Thymus (tissue), 11 donors: Measurements from ENCODE around the gene MAPRE2. TPM values are rescaled to one million over a fixed set of nuclear protein-coding genes. Genes with fewer than 3 reads are reported as not detected.

Experiments
- DNase-seq, 9 donors: peaks; one replicate each; pipeline ENCODE4 v3.0.0-alpha.2; 2013; ENCODE audit warnings: low spot score in 9 of 9, low read depth in 6 of 9, missing footprints in 1 of 9
- H3K27ac ChIP-seq, 2 donors: one replicate each; pipeline ENCODE4 v1.5.1; 2013; ENCODE audit warnings: control low read depth in 1 of 2, low read depth in 1 of 2, low read length in 1 of 2, mild to moderate bottlenecking in 1 of 2, moderate library complexity in 1 of 2
- H3K27me3 ChIP-seq, 2 donors: one replicate each; pipeline ENCODE4 v1.5.1; 2013; ENCODE audit warnings: low read length in 1 of 2; ENCODE audit not compliant: control insufficient read depth in 2 of 2, insufficient read depth in 1 of 2
- H3K36me3 ChIP-seq, 2 donors: one replicate each; pipeline ENCODE4 v1.5.1; 2013; ENCODE audit warnings: low read length in 1 of 2, mild to moderate bottlenecking in 1 of 2, moderate library complexity in 1 of 2; ENCODE audit not compliant: control insufficient read depth in 2 of 2, insufficient read depth in 2 of 2
- H3K4me1 ChIP-seq, 2 donors: one replicate each; pipeline ENCODE4 v1.5.1; 2013; ENCODE audit warnings: low read length in 2 of 2; ENCODE audit not compliant: control insufficient read depth in 2 of 2, insufficient read depth in 2 of 2
- H3K4me3 ChIP-seq, 2 donors: one replicate each; pipeline ENCODE4 v1.5.1; 2013; ENCODE audit warnings: low read length in 2 of 2, control low read depth in 1 of 2, mild to moderate bottlenecking in 1 of 2
- H3K9me3 ChIP-seq, 2 donors: one replicate each; pipeline ENCODE4 v1.5.1; 2013; ENCODE audit warnings: low read length in 1 of 2, mild to moderate bottlenecking in 1 of 2; ENCODE audit not compliant: control insufficient read depth in 2 of 2, insufficient read depth in 1 of 2
- WGBS: extraction: QIAGEN DNeasy Blood & Tissue Kit; methylation state at CpG from one replicate; pipeline ENCODE4 v1.1.7; 2013; 5-methylcytosine and 5-hydroxymethylcytosine counted together
- polyA plus RNA-seq: library from polyadenylated mRNA; stranded (reverse); fragments of 200-250 nt; gene quantifications from one replicate; pipeline ENCODE4 v1.2.3, GENCODE V29; 2013
- total RNA-seq: library from RNA; stranded (reverse); fragments of 120-200 nt; gene quantifications from one replicate; pipeline ENCODE4 v1.2.4, GENCODE V29; 2013
- donor health status: healthy.

The MAPRE2 gene
- total and polyA plus RNA-seq, 2 donors = 41.2 to 55.2 TPM

GRCh38 chr18:35117372-35117771 is 76.2 kb downstream of the MAPRE2 start:
- Histone ChIP-seq H3K36me3 (peaks cover 0 to 5% of the 10 kb centered on the region in 2 donors), H3K4me3 (no peak overlapping the region), H3K27ac (no peak overlapping the region), H3K4me1 (peaks cover 10 to 13% of the 10 kb centered on the region in 2 donors), H3K27me3 (no peaks in the 10 kb centered on the region), H3K9me3 (no peaks in the 10 kb centered on the region)
- DNase-seq = no peak
- WGBS = 52% methylated on average over 6 of the region's 6 CpGs

GRCh38 chr18:35117951-35118411 is 76.8 kb downstream of the MAPRE2 start:
- peaks cover 0 to 5% of the 10 kb centered on the region in 2 donors for H3K9me3 ChIP-seq
- peaks cover 0 to 8% of the 10 kb centered on the region in 2 donors for H3K36me3 ChIP-seq
- no peaks in the 10 kb centered on the region for H3K27me3 ChIP-seq
- DNase-seq = no peak
- 97% methylated on average over 7 of the region's 7 CpGs for WGBS
- H3K4me3 ChIP-seq = no peak overlapping the region
- H3K27ac ChIP-seq = no peak overlapping the region
- H3K4me1 ChIP-seq = peaks cover 12 to 19% of the 10 kb centered on the region in 2 donors

- H3K9me3 ChIP-seq = peaks cover 0 to 5% of the 10 kb centered on the region in 2 donors
Observed at GRCh38 chr18:35118641-35119040, 77.4 kb downstream of the MAPRE2 start.

GRCh38 chr18:35121038-35121437 is 79.8 kb downstream of the MAPRE2 start:
- Histone ChIP-seq H3K4me3 (no peak overlapping the region), H3K4me1 (peaks cover 21 to 39% of the 10 kb centered on the region in 2 donors), H3K27ac (no peak overlapping the region), H3K27me3 (no peaks in the 10 kb centered on the region), H3K9me3 (peaks cover 0 to 5% of the 10 kb centered on the region in 2 donors), H3K36me3 (peaks cover 8 to 9% of the 10 kb centered on the region in 2 donors)
- WGBS = 97% methylated on average over 3 of the region's 3 CpGs
- no peak for DNase-seq

More at GRCh38 chr18:35118641-35119040, 77.4 kb downstream of the MAPRE2 start:
- WGBS = 98% methylated on average over 3 of the region's 3 CpGs
- peaks cover 16 to 25% of the 10 kb centered on the region in 2 donors for H3K4me1 ChIP-seq
- H3K4me3 ChIP-seq = no peak overlapping the region
- H3K27me3 ChIP-seq = no peaks in the 10 kb centered on the region
- no peak overlapping the region for H3K27ac ChIP-seq
- H3K36me3 ChIP-seq = peaks cover 0 to 8% of the 10 kb centered on the region in 2 donors
- no peak for DNase-seq

- Histone ChIP-seq H3K9me3 (peaks cover 0 to 5% of the 10 kb centered on the region in 2 donors), H3K27ac (no peak overlapping the region), H3K4me1 (peaks cover 16 to 39% of the 10 kb centered on the region in 2 donors), H3K36me3 (peaks cover 8 to 9% of the 10 kb centered on the region in 2 donors), H3K27me3 (no peaks in the 10 kb centered on the region), H3K4me3 (no peak overlapping the region)
- WGBS = 99% methylated on average over 1 of the region's 1 CpG
- DNase-seq = no peak
Observed at GRCh38 chr18:35121531-35121930, 80.3 kb downstream of the MAPRE2 start.

GRCh38 chr18:35122586-35123224 is 81.5 kb downstream of the MAPRE2 start:
- peaks cover 15 to 31% of the 10 kb centered on the region in 2 donors for H3K4me1 ChIP-seq
- H3K9me3 ChIP-seq = peaks cover 0 to 5% of the 10 kb centered on the region in 2 donors
- H3K36me3 ChIP-seq = peaks cover 16 to 21% of the 10 kb centered on the region in 2 donors
- no peaks in the 10 kb centered on the region for H3K27me3 ChIP-seq
- H3K27ac ChIP-seq = peak overlapping the region in 1 of 2 donors; percentile 25
- WGBS = 43% methylated on average over 15 of the region's 15 CpGs
- peak in 1 of 9 donors; percentile 46 for DNase-seq
- no peak overlapping the region for H3K4me3 ChIP-seq

- Histone ChIP-seq H3K9me3 (peaks cover 0 to 5% of the 10 kb centered on the region in 2 donors), H3K27ac (no peak overlapping the region), H3K4me1 (peaks cover 15 to 26% of the 10 kb centered on the region in 2 donors), H3K27me3 (no peaks in the 10 kb centered on the region), H3K4me3 (no peak overlapping the region), H3K36me3 (peaks cover 19 to 32% of the 10 kb centered on the region in 2 donors)
- no peak for DNase-seq
Observed at GRCh38 chr18:35123811-35124210, 82.6 kb downstream of the MAPRE2 start.

- H3K36me3 ChIP-seq = peaks cover 51 to 58% of the 10 kb centered on the region in 2 donors
Observed at GRCh38 chr18:35127201-35127600, 86.0 kb downstream of the MAPRE2 start.

GRCh38 chr18:35128675-35129074 is 87.5 kb downstream of the MAPRE2 start:
- DNase-seq = no peak
- no peaks in the 10 kb centered on the region for H3K9me3 ChIP-seq

More at GRCh38 chr18:35127201-35127600, 86.0 kb downstream of the MAPRE2 start:
- 82% methylated on average over 4 of the region's 4 CpGs for WGBS
- Histone ChIP-seq H3K4me1 (peaks cover 15 to 26% of the 10 kb centered on the region in 2 donors), H3K9me3 (peaks cover 0 to 5% of the 10 kb centered on the region in 2 donors), H3K4me3 (no peak overlapping the region), H3K27ac (no peak overlapping the region), H3K27me3 (no peaks in the 10 kb centered on the region)
- DNase-seq = no peak

More at GRCh38 chr18:35128675-35129074, 87.5 kb downstream of the MAPRE2 start:
- H3K4me1 ChIP-seq = peaks cover 5 to 14% of the 10 kb centered on the region in 2 donors
- 94% methylated on average over 7 of the region's 7 CpGs for WGBS
- H3K27ac ChIP-seq = no peak overlapping the region
- H3K27me3 ChIP-seq = no peaks in the 10 kb centered on the region
- H3K36me3 ChIP-seq = peaks cover 62 to 73% of the 10 kb centered on the region in 2 donors
- no peak overlapping the region for H3K4me3 ChIP-seq
